H1 (cell line): ENCODE data around the gene XPOT. TPM values are rescaled to one million over a fixed set of nuclear protein-coding genes. Genes with fewer than 3 reads are reported as not detected.

Experiments
- ASH2L ChIP-seq: fragments of 200-600, 300-600 bp; sonication (generic); IDR thresholded peaks from one replicate; pipeline ENCODE4 v1.7.1; 2017; ENCODE audit warnings: low read length
- BCL11A ChIP-seq, 2 experiments: IDR thresholded peaks; one replicate each; pipeline ENCODE4 v1.6.1; 2011; ENCODE audit warnings: low read depth in 2 of 2, low read length in 2 of 2, mild to moderate bottlenecking in 2 of 2
- CHD1 ChIP-seq: IDR thresholded peaks from 2 replicates; pipeline ENCODE4 v1.6.1; 2012; ENCODE audit warnings: low read depth, low read length, improper control_type of control experiment
- CREB1 ChIP-seq: IDR thresholded peaks from 2 replicates; pipeline ENCODE4 v1.6.1; 2012; ENCODE audit warnings: inconsistent platforms
- EP300 ChIP-seq, 2 experiments: IDR thresholded peaks; 1 replicate in 1 of 2; 2 replicates in 1 of 2; pipeline ENCODE4 v1.6.1; 2011 to 2012; ENCODE audit warnings: low read depth in 2 of 2, low read length in 2 of 2, mild to moderate bottlenecking in 2 of 2, borderline replicate concordance in 1 of 2, inconsistent platforms in 1 of 2, moderate library complexity in 1 of 2
- GABPA ChIP-seq: IDR thresholded peaks from 2 replicates; pipeline ENCODE4 v1.6.1; 2011; ENCODE audit warnings: mild to moderate bottlenecking, low read length, moderate library complexity, borderline replicate concordance; ENCODE audit not compliant: insufficient read depth
- KDM4A ChIP-seq: IDR thresholded peaks from one replicate; pipeline ENCODE4 v1.7.1; 2012; ENCODE audit warnings: low read depth, mild to moderate bottlenecking, moderate library complexity, low read length, inconsistent platforms; ENCODE audit not compliant: severe bottlenecking
- NANOG ChIP-seq: IDR thresholded peaks from 2 replicates; pipeline ENCODE4 v1.6.1; 2011; ENCODE audit warnings: low read length, low read depth, mild to moderate bottlenecking, inconsistent platforms; ENCODE audit not compliant: insufficient read depth, poor library complexity, severe bottlenecking
- POU5F1 ChIP-seq: IDR thresholded peaks from 2 replicates; pipeline ENCODE4 v1.6.1; 2011; ENCODE audit warnings: low read depth, mild to moderate bottlenecking, low read length, moderate library complexity
- RBBP5 ChIP-seq: IDR thresholded peaks from 2 replicates; pipeline ENCODE4 v1.7.1; 2012; ENCODE audit warnings: low read depth, mild to moderate bottlenecking, inconsistent platforms, low read length, moderate library complexity, borderline replicate concordance
- SAP30 ChIP-seq: fragments of 300-600 bp; sonication (generic); IDR thresholded peaks from 2 replicates; pipeline ENCODE4 v1.7.1; 2012; ENCODE audit warnings: low read length, moderate library complexity, mild to moderate bottlenecking, inconsistent platforms; ENCODE audit not compliant: insufficient read depth, insufficient replicate concordance
- SIX5 ChIP-seq: IDR thresholded peaks from 2 replicates; pipeline ENCODE4 v1.6.1; 2011; ENCODE audit warnings: mild to moderate bottlenecking, low read depth, low read length
- SUZ12 ChIP-seq: fragments of 200-600 bp; sonication (generic); IDR thresholded peaks from 2 replicates; pipeline ENCODE4 v1.6.1; 2012; ENCODE audit warnings: mild to moderate bottlenecking, inconsistent platforms, low read length, moderate library complexity, mixed read lengths
- TAF1 ChIP-seq: IDR thresholded peaks from 2 replicates; pipeline ENCODE4 v1.6.1; 2011; ENCODE audit warnings: mild to moderate bottlenecking, low read depth, low read length
- TCF12 ChIP-seq: IDR thresholded peaks from 2 replicates; pipeline ENCODE4 v1.6.1; 2011; ENCODE audit warnings: low read depth, mild to moderate bottlenecking, low read length
- TEAD4 ChIP-seq: IDR thresholded peaks from 2 replicates; pipeline ENCODE4 v1.6.1; 2012; ENCODE audit warnings: low read depth, low read length, inconsistent platforms, mixed read lengths
- polyA plus RNA-seq, 7 experiments: library from polyadenylated mRNA; depleted of rRNA in 3 of 7; stranded (reverse) in 5 of 7; unstranded in 2 of 7; fragments of >200 nt in 5 of 7; fragments of 200-250 nt in 2 of 7; gene quantifications; 1 replicate in 5 of 7; 2 replicates in 1 of 7; 4 replicates in 1 of 7; pipeline versions ENCODE4 v1.2.1 to v1.2.3, GENCODE V29; 2011 to 2013; ENCODE audit warnings: missing spikeins in 2 of 7, mixed read lengths in 2 of 7
- total RNA-seq: library from RNA; stranded (reverse); fragmentation: NEBNext Ultra II Directional; extraction: Animal tissue kit (Norgen Biotek cat#: 25700); gene quantifications from 2 replicates; pipeline ENCODE4 v1.2.1, GENCODE V29; 2021
- TF ChIP-seq, protein P1 (sequence below): IDR thresholded peaks from 2 replicates; pipeline ENCODE4 v1.6.1; 2011; ENCODE audit warnings: low read length, improper control_type of control experiment
- TF ChIP-seq, protein P2 (sequence below), 3 experiments: IDR thresholded peaks; 1 replicate in 2 of 3; 2 replicates in 1 of 3; pipeline versions ENCODE4 v1.5.1 to v1.6.1; 2011; ENCODE audit warnings: low read length in 3 of 3, mild to moderate bottlenecking in 3 of 3, inconsistent platforms in 2 of 3, low read depth in 1 of 3, moderate library complexity in 1 of 3; ENCODE audit not compliant: insufficient read depth in 1 of 3; ENCODE audit errors: control extremely low read depth in 1 of 3
- TF ChIP-seq, protein P3 (sequence below): IDR thresholded peaks from 2 replicates; pipeline ENCODE4 v1.6.1; 2012; ENCODE audit warnings: low read length, inconsistent platforms

XPOT gene
- total and polyA plus RNA-seq, 2 of the 8 experiments (the other 6 are each of a cell fraction or from before 2014, with no cell fraction given): 38.8 to 176 TPM

DNA sequence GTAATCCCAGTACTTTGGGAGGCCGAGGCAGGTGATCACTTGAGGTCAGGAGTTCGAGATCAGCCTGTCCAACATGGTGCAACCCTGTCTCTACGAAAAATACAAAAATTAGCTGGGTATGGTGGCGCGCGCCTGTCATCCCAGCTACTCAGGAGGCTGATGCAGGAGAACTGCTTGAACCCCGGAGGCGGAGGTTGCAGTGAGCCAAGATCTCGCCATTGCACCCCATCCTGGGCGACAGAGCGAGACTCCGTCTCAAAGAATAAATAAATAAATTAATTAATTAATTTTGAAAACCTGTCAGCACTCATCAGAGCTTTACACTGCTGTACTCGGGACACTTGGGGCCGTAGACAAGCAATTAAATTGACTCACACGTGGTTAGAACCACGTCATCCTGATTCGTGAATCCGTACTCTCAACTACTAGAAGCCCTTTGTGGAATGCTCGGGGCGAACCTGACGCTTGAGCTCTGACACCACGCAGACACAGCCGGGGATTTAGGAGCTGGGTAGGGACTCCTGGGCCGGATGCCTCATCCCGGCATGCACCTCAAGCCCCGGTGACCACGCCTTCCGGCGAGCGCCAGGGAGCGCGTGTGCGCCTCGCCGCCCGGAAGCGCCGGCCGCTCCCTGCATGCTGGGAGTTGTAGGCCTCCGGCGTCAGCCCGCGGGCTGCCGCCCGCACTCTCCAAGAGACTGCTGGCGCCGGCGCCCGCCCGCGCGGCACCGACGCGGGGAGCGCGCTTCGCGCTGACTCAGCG is at the start of gene XPOT (continued):
- TF ChIP-seq, protein P1, sequence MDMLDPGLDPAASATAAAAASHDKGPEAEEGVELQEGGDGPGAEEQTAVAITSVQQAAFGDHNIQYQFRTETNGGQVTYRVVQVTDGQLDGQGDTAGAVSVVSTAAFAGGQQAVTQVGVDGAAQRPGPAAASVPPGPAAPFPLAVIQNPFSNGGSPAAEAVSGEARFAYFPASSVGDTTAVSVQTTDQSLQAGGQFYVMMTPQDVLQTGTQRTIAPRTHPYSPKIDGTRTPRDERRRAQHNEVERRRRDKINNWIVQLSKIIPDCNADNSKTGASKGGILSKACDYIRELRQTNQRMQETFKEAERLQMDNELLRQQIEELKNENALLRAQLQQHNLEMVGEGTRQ: no peak
- peak; percentile 28; the same call in 1 of the 2 replicates for TF ChIP-seq TEAD4
- TF ChIP-seq NANOG: no peak
- TF ChIP-seq KDM4A: no peak
- no peak for TF ChIP-seq CHD1
- TF ChIP-seq, protein P2, sequence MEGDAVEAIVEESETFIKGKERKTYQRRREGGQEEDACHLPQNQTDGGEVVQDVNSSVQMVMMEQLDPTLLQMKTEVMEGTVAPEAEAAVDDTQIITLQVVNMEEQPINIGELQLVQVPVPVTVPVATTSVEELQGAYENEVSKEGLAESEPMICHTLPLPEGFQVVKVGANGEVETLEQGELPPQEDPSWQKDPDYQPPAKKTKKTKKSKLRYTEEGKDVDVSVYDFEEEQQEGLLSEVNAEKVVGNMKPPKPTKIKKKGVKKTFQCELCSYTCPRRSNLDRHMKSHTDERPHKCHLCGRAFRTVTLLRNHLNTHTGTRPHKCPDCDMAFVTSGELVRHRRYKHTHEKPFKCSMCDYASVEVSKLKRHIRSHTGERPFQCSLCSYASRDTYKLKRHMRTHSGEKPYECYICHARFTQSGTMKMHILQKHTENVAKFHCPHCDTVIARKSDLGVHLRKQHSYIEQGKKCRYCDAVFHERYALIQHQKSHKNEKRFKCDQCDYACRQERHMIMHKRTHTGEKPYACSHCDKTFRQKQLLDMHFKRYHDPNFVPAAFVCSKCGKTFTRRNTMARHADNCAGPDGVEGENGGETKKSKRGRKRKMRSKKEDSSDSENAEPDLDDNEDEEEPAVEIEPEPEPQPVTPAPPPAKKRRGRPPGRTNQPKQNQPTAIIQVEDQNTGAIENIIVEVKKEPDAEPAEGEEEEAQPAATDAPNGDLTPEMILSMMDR (IDR thresholded peaks at IDR 0.05; ENCODE audit: control extremely low read depth in 1 of 3, insufficient read depth in 1 of 3, low read depth in 1 of 3, low read length in 3 of 3): no peak
- TF ChIP-seq, protein P3, sequence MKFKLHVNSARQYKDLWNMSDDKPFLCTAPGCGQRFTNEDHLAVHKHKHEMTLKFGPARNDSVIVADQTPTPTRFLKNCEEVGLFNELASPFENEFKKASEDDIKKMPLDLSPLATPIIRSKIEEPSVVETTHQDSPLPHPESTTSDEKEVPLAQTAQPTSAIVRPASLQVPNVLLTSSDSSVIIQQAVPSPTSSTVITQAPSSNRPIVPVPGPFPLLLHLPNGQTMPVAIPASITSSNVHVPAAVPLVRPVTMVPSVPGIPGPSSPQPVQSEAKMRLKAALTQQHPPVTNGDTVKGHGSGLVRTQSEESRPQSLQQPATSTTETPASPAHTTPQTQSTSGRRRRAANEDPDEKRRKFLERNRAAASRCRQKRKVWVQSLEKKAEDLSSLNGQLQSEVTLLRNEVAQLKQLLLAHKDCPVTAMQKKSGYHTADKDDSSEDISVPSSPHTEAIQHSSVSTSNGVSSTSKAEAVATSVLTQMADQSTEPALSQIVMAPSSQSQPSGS: no peak
- TF ChIP-seq SUZ12: no peak
- no peak for TF ChIP-seq RBBP5
- TF ChIP-seq POU5F1: no peak
- no peak for TF ChIP-seq TCF12
- TF ChIP-seq SIX5: peak; percentile 68
- no peak for TF ChIP-seq GABPA
- peak; percentile 81 for TF ChIP-seq TAF1
- TF ChIP-seq EP300 (IDR thresholded peaks at IDR 0.05; ENCODE audit: borderline replicate concordance in 1 of 2, low read depth in 2 of 2, low read length in 2 of 2): no peak
- peak; percentile 90 for TF ChIP-seq CREB1
- TF ChIP-seq BCL11A (IDR thresholded peaks at IDR 0.05; ENCODE audit: low read depth in 2 of 2, low read length in 2 of 2): no peak
- no peak for TF ChIP-seq SAP30
- no peak for TF ChIP-seq ASH2L
